IMR-90 (cell line): ENCODE measurements around the gene NEFH. TPM values are rescaled to one million over a fixed set of nuclear protein-coding genes. Genes with fewer than 3 reads are reported as not detected.
A peak's percentile ranks its signal among the peaks of the same experiment; 100 is the strongest.

Experiments
- ATAC-seq: fragments of 200-7000 bp; cut with Tn5 transposase; 2 replicates; pipeline ENCODE4 v1.9.1; 2020; ENCODE audit warnings: low read depth, mild to moderate bottlenecking, moderate library complexity
- BruUV-seq: library from RNA; stranded (reverse); fragments of 400-500 nt; replicated peaks from 2 replicates; lab custom pipeline; 2021; lab: Mats Ljungman, UMichigan
- CTCF ChIA-PET: fragments of 300-600 bp; formaldehyde crosslinking; extraction: SDS; loops from one replicate; lab custom pipeline; 2021; ENCODE audit warnings: antibody characterized with exemption; lab: Yijun Ruan, JAX
- POLR2A ChIA-PET: fragments of 300-600 bp; sonication (Branson Sonifier 250); formaldehyde crosslinking; loops from one replicate; lab custom pipeline; 2022; ENCODE audit warnings: antibody characterized with exemption; ENCODE audit not compliant: unreplicated experiment; lab: Charles Lee
- DNase-seq: peaks from one replicate; pipeline ENCODE4 v3.0.0; 2013
- H2AFZ ChIP-seq: replicated peaks from 2 replicates; pipeline ENCODE3; 2013; ENCODE audit warnings: low read length, mild to moderate bottlenecking; ENCODE audit not compliant: poor library complexity
- H2AK5ac ChIP-seq: 2 replicates; pipeline ENCODE4 v1.6.1; 2013; ENCODE audit warnings: low read depth, low read length, inconsistent platforms
- H2AK9ac ChIP-seq: replicated peaks from 2 replicates; pipeline ENCODE3; 2013; ENCODE audit warnings: mild to moderate bottlenecking, low read depth, low read length, moderate library complexity; ENCODE audit not compliant: poor library complexity
- H2BK120ac ChIP-seq: 2 replicates; pipeline ENCODE4 v1.6.1; 2013; ENCODE audit warnings: low read depth, low read length, inconsistent platforms
- H2BK15ac ChIP-seq: 3 replicates; pipeline ENCODE4 v1.6.1; 2013; ENCODE audit warnings: low read depth, low read length, inconsistent platforms
- H2BK20ac ChIP-seq: 2 replicates; pipeline ENCODE4 v1.6.1; 2013; ENCODE audit warnings: low read depth, mild to moderate bottlenecking, inconsistent platforms, low read length, moderate library complexity
- H2BK5ac ChIP-seq: 2 replicates; pipeline ENCODE4 v1.6.1; 2013; ENCODE audit warnings: mild to moderate bottlenecking, low read depth, low read length, inconsistent platforms; ENCODE audit not compliant: poor library complexity, severe bottlenecking
- H3K14ac ChIP-seq: replicated peaks from 2 replicates; pipeline ENCODE4 v1.6.1; 2013; ENCODE audit warnings: low read depth, low read length, inconsistent platforms
- H3K18ac ChIP-seq: 2 replicates; pipeline ENCODE4 v1.6.1; 2013; ENCODE audit warnings: low read depth, low read length, control low read depth
- H3K23ac ChIP-seq: 2 replicates; pipeline ENCODE4 v1.6.1; 2013; ENCODE audit warnings: low read depth, low read length, inconsistent platforms
- H3K27ac ChIP-seq: 2 replicates; pipeline ENCODE4 v1.5.1; 2013; ENCODE audit warnings: mild to moderate bottlenecking, control low read depth, low read length; ENCODE audit not compliant: insufficient read depth
- H3K27me3 ChIP-seq: 2 replicates; pipeline ENCODE4 v1.6.1; 2013; ENCODE audit warnings: low read length; ENCODE audit not compliant: control insufficient read depth, insufficient read depth
- H3K36me3 ChIP-seq: 2 replicates; pipeline ENCODE4 v1.6.1; 2013; ENCODE audit warnings: low read length, mixed read lengths; ENCODE audit not compliant: control insufficient read depth, insufficient read depth
- H3K4ac ChIP-seq: 2 replicates; pipeline ENCODE4 v1.6.1; 2013; ENCODE audit warnings: low read depth, low read length, inconsistent platforms
- H3K4me1 ChIP-seq: 2 replicates; pipeline ENCODE4 v1.6.1; 2013; ENCODE audit warnings: low read length, mixed read lengths; ENCODE audit not compliant: control insufficient read depth, insufficient read depth
- H3K4me2 ChIP-seq: 2 replicates; pipeline ENCODE4 v1.6.1; 2013; ENCODE audit warnings: low read depth, mild to moderate bottlenecking, control low read depth, low read length, moderate library complexity
- H3K4me3 ChIP-seq: 2 replicates; pipeline ENCODE4 v1.5.1; 2013; ENCODE audit warnings: low read depth, mild to moderate bottlenecking, control low read depth, low read length, moderate library complexity; ENCODE audit not compliant: insufficient read depth
- H3K56ac ChIP-seq: 2 replicates; pipeline ENCODE4 v1.6.1; 2013; ENCODE audit warnings: low read length, inconsistent platforms; ENCODE audit not compliant: insufficient read depth; ENCODE audit errors: extremely low read depth
- H3K79me1 ChIP-seq, 2 experiments: 2 replicates each; pipeline ENCODE4 v1.6.1; 2013; ENCODE audit warnings: low read length in 2 of 2, inconsistent platforms in 1 of 2, low read depth in 1 of 2
- H3K9ac ChIP-seq: 2 replicates; pipeline ENCODE4 v1.6.1; 2013; ENCODE audit warnings: low read depth, low read length, control low read depth
- H3K9me1 ChIP-seq: 2 replicates; pipeline ENCODE4 v1.6.1; 2013; ENCODE audit warnings: low read length, inconsistent platforms; ENCODE audit not compliant: insufficient read depth
- H3K9me3 ChIP-seq: 2 replicates; pipeline ENCODE4 v1.6.1; 2013; ENCODE audit warnings: low read length; ENCODE audit not compliant: control insufficient read depth, insufficient read depth
- H4K20me1 ChIP-seq: 2 replicates; pipeline ENCODE4 v1.6.1; 2013; ENCODE audit warnings: low read length, inconsistent platforms; ENCODE audit not compliant: insufficient read depth
- H4K5ac ChIP-seq: 2 replicates; pipeline ENCODE4 v1.6.1; 2013; ENCODE audit warnings: mild to moderate bottlenecking, low read depth, low read length, control low read depth
- H4K8ac ChIP-seq, 2 experiments: 2 replicates each; pipeline ENCODE4 v1.6.1; 2013; ENCODE audit warnings: low read depth in 2 of 2, low read length in 2 of 2, control low read depth in 1 of 2, inconsistent platforms in 1 of 2
- H4K91ac ChIP-seq: 2 replicates; pipeline ENCODE4 v1.6.1; 2013; ENCODE audit warnings: low read depth, low read length, inconsistent platforms; ENCODE audit not compliant: insufficient read depth
- CEBPB ChIP-seq: IDR thresholded peaks from 2 replicates; pipeline ENCODE4 v1.6.1; 2012; ENCODE audit warnings: low read depth, low read length, improper control_type of control experiment
- FOS ChIP-seq: fragments of 150-350 bp; IDR thresholded peaks from 2 replicates; pipeline ENCODE4 v1.6.1; 2016; ENCODE audit warnings: low read depth, low read length
- MAZ ChIP-seq: IDR thresholded peaks from 2 replicates; pipeline ENCODE4 v1.6.1; 2012; ENCODE audit warnings: low read depth, mild to moderate bottlenecking, low read length, improper control_type of control experiment, moderate library complexity, borderline replicate concordance
- RFX5 ChIP-seq: IDR thresholded peaks from 2 replicates; pipeline ENCODE4 v1.8.0; 2012; ENCODE audit warnings: low read depth, mild to moderate bottlenecking, low read length, moderate library complexity
- USF2 ChIP-seq: fragments of 150-350 bp; IDR thresholded peaks from 2 replicates; pipeline ENCODE4 v1.6.1; 2017; ENCODE audit warnings: mild to moderate bottlenecking, antibody characterized with exemption, low read length, low read depth
- WGBS, 2 experiments: methylation state at CpG; one replicate each; pipeline versions ENCODE4 v1.1.5 to v1.1.7; 2013; ENCODE audit warnings: missing lambda C conversion rate in 2 of 2; ENCODE audit not compliant: insufficient read length in 1 of 2; ENCODE audit errors: extremely low coverage in 2 of 2; 5-methylcytosine and 5-hydroxymethylcytosine counted together
- dilution Hi-C: fragments of 300-500 bp; cut with HindIII; formaldehyde crosslinking; loops from one replicate; pipeline ENCODE4 v1.14.3; 2018; ENCODE audit warnings: low sequenced_read_pairs; ENCODE audit not compliant: unreplicated experiment
- in situ Hi-C: fragments of 300-500 bp; cut with MboI; formaldehyde crosslinking; loops from 3 replicates; pipeline ENCODE4 v1.14.3; 2019; ENCODE audit warnings: low sequenced_read_pairs, inconsistent platforms, mixed read lengths
- intact Hi-C: fragments of 100-400 bp; cut with micrococcal nuclease; formaldehyde crosslinking; loops from 2 replicates; pipeline ENCODE4 v1.10.0; 2022
- polyA plus RNA-seq, 3 experiments: library from polyadenylated mRNA; depleted of rRNA; stranded (reverse); fragments of >200 nt; gene quantifications; 2 replicates each; pipeline ENCODE4 v1.2.3, GENCODE V29; 2012; ENCODE audit warnings: low replicate concordance in 1 of 3
- total RNA-seq: library from RNA; depleted of rRNA; stranded (reverse); fragments of >200 nt; gene quantifications from 2 replicates; pipeline ENCODE4 v1.2.3, GENCODE V29; 2012

The NEFH gene
- total and polyA plus RNA-seq, 2 of the 4 experiments (the other 2 are of a cell fraction), result 1.3 to 2.9 TPM

GRCh38 chr22:29457730-29458129 is 22.3 kb upstream of the NEFH start:
- DNase-seq (peak; percentile 37), ATAC-seq (peak; percentile 85)
- TF ChIP-seq USF2, result no peak
- TF ChIP-seq RFX5, result no peak
- no peak for TF ChIP-seq FOS
- no peak for TF ChIP-seq MAZ
- TF ChIP-seq CEBPB, result no peak
- no peak overlapping the region for H3K27ac ChIP-seq
- BruUV-seq, result no TSS peak
- H4K91ac ChIP-seq, result no peak overlapping the region
- no peaks in the 10 kb centered on the region for H3K79me1 ChIP-seq
- no peaks in the 10 kb centered on the region for H3K9me3 ChIP-seq
- no peak overlapping the region for H2BK120ac ChIP-seq
- H3K4ac ChIP-seq, result no peak overlapping the region
- H4K8ac ChIP-seq, result no peak overlapping the region
- no peak overlapping the region for H3K23ac ChIP-seq
- H2AK9ac ChIP-seq, result peak overlapping the region; percentile 28
- no peak overlapping the region for H2BK20ac ChIP-seq
- 80% methylated on average over 1 of the region's 4 CpGs; no CpG with 5 or more reads in 1 of the 2 experiments for WGBS, 2 experiments
- H3K4me1 ChIP-seq, result no peaks in the 10 kb centered on the region
- H3K36me3 ChIP-seq, result no peaks in the 10 kb centered on the region
- dilution Hi-C loops, result no loop called here
- no peak overlapping the region for H2BK5ac ChIP-seq
- H3K4me2 ChIP-seq, result no peak overlapping the region
- POLR2A ChIA-PET, result interaction anchor here (0.6 kb wide), 1 partner anchor 45 kb away, joined by 4 read pairs; no protein-coding TSS in a partner anchor
- no peak overlapping the region for H4K5ac ChIP-seq
- no peak overlapping the region for H2AK5ac ChIP-seq
- intact Hi-C loops, result no loop called here
- H3K4me3 ChIP-seq, result no peak overlapping the region
- CTCF ChIA-PET, result interaction anchor here (0.6 to 1.0 kb wide), 2 partner anchors 13 to 557 kb away, joined by 3 to 5 read pairs; no protein-coding TSS in a partner anchor
- peak overlapping the region; percentile 35 for H2AFZ ChIP-seq
- H3K9ac ChIP-seq, result no peak overlapping the region
- no peak overlapping the region for H3K56ac ChIP-seq
- H4K20me1 ChIP-seq, result no peaks in the 10 kb centered on the region; the same call in 1 of the 2 replicates
- no peak overlapping the region for H3K14ac ChIP-seq
- H3K27me3 ChIP-seq, result peaks cover 6% of the 10 kb centered on the region
- no peaks in the 10 kb centered on the region for H3K9me1 ChIP-seq
- H2BK15ac ChIP-seq, result no peak overlapping the region
- H3K18ac ChIP-seq, result no peak overlapping the region
- in situ Hi-C loops, result no loop called here
